ENCODE measurements around the gene U2SURP. TPM values are rescaled to one million over a fixed set of nuclear protein-coding genes. Genes with fewer than 3 reads are reported as not detected.

U2SURP gene
- total RNA-seq, 1 donor: 236 TPM

DNA sequence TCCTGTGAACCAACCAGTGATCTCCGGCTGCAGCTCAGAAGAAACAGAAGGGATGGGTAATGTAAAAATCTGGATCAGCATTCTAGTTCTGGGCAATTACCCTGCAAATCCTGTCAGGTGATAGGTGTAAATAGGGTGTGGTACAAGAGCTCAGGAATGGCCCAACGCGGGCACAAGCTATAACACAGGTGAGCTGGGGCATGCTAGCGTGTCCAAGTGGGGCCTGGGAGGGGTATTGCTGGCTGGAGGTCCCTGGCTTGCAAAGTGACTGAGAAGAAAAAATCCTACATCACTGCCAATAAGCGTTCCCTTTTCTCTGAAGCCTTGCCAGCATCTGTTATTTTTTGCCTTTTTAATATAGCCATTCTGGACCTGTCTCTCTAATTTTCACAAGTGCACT is 108.5 kb downstream of the U2SURP start:
- Histone ChIP-seq H3K9me3 (ENCODE audit: low read depth, low read length) (peaks cover 14% of the 10 kb centered on the region), H3K4me1 (ENCODE audit: insufficient read depth, low read length) (no peaks in the 10 kb centered on the region), H3K27me3 (ENCODE audit: insufficient read depth, low read length) (no peaks in the 10 kb centered on the region), H3K4me3 (ENCODE audit: low read length) (no peak overlapping the region)

Other genes starting within 250 kb of the U2SURP start
- gene PCOLCE2, start 112.5 kb upstream of the U2SURP start, total RNA-seq: not detected
- gene PAQR9, start 37.9 kb upstream of the U2SURP start, total RNA-seq: not detected
- gene CHST2, start 118.2 kb downstream of the U2SURP start, total RNA-seq: 22.1 TPM